ENCODE results near the gene RESF1. TPM values are rescaled to one million over a fixed set of nuclear protein-coding genes. Genes with fewer than 3 reads are reported as not detected.

RESF1 gene
- total RNA-seq, 4 donors from 2014 or later = 62.4 to 145 (median 71.0) TPM

GRCh38 chr12:32005496-32006125 is 46.4 kb downstream of the RESF1 start:
- DNase-seq (ENCODE audit: low spot score) (no peak), ATAC-seq (ENCODE audit: low FRiP score) (no peak)
- TF ChIP-seq, protein P1, sequence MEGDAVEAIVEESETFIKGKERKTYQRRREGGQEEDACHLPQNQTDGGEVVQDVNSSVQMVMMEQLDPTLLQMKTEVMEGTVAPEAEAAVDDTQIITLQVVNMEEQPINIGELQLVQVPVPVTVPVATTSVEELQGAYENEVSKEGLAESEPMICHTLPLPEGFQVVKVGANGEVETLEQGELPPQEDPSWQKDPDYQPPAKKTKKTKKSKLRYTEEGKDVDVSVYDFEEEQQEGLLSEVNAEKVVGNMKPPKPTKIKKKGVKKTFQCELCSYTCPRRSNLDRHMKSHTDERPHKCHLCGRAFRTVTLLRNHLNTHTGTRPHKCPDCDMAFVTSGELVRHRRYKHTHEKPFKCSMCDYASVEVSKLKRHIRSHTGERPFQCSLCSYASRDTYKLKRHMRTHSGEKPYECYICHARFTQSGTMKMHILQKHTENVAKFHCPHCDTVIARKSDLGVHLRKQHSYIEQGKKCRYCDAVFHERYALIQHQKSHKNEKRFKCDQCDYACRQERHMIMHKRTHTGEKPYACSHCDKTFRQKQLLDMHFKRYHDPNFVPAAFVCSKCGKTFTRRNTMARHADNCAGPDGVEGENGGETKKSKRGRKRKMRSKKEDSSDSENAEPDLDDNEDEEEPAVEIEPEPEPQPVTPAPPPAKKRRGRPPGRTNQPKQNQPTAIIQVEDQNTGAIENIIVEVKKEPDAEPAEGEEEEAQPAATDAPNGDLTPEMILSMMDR (IDR thresholded peaks at IDR 0.05) = no peak

Other genes starting within 250 kb of the RESF1 start
- gene AMN1, start 230.4 kb upstream of the RESF1 start, total RNA-seq = 10 to 100 TPM in 2 of 4 donors, 1 to 10 TPM in 2; 6.8 to 27.6 (median 10.0) TPM
- 10 to 100 TPM in 1 of 4 donors, 1 to 10 TPM in 3; 8.0 to 19.2 (median 9.1) TPM for gene BICD1, start 147.4 kb downstream of the RESF1 start, total RNA-seq